Measurements from ENCODE around the gene EEFSEC. TPM values are rescaled to one million over a fixed set of nuclear protein-coding genes. Genes with fewer than 3 reads are reported as not detected.

The EEFSEC gene
- total RNA-seq, 1 donor: 5.1 TPM

DNA sequence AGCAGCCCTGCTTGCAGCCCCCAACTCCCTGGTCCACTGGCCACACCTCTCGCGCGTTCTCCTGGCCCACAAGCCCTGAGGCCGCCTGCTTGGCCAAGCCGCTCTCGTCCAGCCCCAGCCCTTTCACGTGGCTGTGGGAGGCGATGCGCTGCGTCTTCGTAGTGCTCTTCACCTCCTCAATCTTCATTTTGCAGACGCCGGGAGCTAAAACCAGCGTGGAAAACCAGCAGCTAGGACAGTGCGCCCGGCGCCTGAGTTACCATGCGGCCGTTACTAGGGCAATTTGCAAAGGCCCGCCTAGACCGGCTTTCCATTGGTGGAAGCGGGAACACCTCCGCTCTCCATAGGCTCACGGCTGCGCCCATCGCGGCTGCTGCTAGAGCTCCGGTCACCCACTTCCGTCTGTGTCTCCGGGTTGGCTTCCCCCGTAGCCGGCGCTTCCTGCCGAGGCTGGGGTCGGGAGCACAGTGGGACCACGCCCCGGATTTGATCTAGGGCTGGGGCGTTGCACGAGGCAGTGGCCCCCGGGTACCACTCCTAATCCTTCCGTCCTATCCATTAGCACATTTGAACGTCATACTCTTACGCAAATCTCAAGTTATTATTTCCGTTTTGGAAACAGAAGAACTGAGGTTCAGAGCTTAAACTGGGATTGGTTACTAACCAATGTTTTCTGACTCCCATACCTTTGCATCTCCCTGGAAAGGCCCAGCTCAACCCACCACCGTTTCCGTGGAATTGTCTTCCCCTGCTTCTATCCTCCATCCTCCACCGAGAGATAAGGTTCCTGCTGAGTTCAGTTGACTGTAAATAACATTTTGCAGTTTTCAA, 29.5 kb upstream of the EEFSEC start, which contains the start of gene RUVBL1:
TSS of gene RUVBL1 (minus strand) at position 275 of the 831 bp plus-strand sequence. CDS start at position 187, 88 bp downstream.
- Histone ChIP-seq H3K27ac (ENCODE audit: low read depth, low read length) (peak within 1 kb of the TSS; percentile 88), H3K79me2 (ENCODE audit: insufficient read depth, low read length) (peaks cover 22% of the 10 kb centered on the region), H3K4me1 (ENCODE audit: insufficient read depth, low read length) (peaks cover 7% of the 10 kb centered on the region), H3K4me3 (ENCODE audit: insufficient read depth, low read length) (peak within 1 kb of the TSS; percentile 100), H4K20me1 (ENCODE audit: insufficient read depth, low read length) (no peaks in the 10 kb centered on the region), H2AFZ (ENCODE audit: low read length) (peak within 1 kb of the TSS; percentile 97), H3K4me2 (ENCODE audit: insufficient read depth, low read length) (peak within 1 kb of the TSS; percentile 93), H3K27me3 (ENCODE audit: insufficient read depth, low read length) (no peaks in the 10 kb centered on the region), H3K9me3 (ENCODE audit: low read depth, low read length) (no peaks in the 10 kb centered on the region), H3K36me3 (ENCODE audit: insufficient read depth, low read length) (peaks cover 4% of the 10 kb centered on the region)
- TF ChIP-seq, protein P1, sequence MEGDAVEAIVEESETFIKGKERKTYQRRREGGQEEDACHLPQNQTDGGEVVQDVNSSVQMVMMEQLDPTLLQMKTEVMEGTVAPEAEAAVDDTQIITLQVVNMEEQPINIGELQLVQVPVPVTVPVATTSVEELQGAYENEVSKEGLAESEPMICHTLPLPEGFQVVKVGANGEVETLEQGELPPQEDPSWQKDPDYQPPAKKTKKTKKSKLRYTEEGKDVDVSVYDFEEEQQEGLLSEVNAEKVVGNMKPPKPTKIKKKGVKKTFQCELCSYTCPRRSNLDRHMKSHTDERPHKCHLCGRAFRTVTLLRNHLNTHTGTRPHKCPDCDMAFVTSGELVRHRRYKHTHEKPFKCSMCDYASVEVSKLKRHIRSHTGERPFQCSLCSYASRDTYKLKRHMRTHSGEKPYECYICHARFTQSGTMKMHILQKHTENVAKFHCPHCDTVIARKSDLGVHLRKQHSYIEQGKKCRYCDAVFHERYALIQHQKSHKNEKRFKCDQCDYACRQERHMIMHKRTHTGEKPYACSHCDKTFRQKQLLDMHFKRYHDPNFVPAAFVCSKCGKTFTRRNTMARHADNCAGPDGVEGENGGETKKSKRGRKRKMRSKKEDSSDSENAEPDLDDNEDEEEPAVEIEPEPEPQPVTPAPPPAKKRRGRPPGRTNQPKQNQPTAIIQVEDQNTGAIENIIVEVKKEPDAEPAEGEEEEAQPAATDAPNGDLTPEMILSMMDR (IDR thresholded peaks at IDR 0.05; ENCODE audit: extremely low read depth, low read depth, low read length): no peak
- peak; percentile 99 for DNase-seq (ENCODE audit: insufficient read length, low spot score, missing footprints)

DNA sequence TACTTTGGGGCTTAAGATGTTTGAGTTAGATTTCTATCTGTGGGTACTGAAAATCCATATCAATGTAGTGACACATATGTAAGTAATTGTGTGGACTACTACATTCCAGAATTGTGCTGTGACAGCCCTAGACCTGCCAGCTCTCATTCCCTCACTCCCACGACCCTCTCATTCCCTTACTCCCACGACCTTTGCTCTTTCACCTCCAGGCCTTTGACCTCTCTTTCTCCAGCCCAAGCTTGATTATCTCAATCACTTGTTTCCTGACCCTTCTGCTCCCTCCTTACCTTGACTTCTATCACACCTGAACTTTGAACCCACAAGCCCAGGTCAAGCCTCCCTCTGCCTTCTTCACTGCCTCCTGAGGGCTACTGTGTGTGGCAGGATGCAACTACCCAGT, 26.0 kb upstream of the EEFSEC start:
- Histone ChIP-seq H3K9me3 (ENCODE audit: low read depth, low read length) (no peaks in the 10 kb centered on the region), H3K4me3 (ENCODE audit: insufficient read depth, low read length) (no peak overlapping the region), H3K27me3 (ENCODE audit: insufficient read depth, low read length) (no peaks in the 10 kb centered on the region), H2AFZ (ENCODE audit: low read length) (no peak overlapping the region), H3K79me2 (ENCODE audit: insufficient read depth, low read length) (peaks cover 13% of the 10 kb centered on the region), H3K4me2 (ENCODE audit: insufficient read depth, low read length) (no peak overlapping the region), H3K4me1 (ENCODE audit: insufficient read depth, low read length) (peaks cover 6% of the 10 kb centered on the region), H3K36me3 (ENCODE audit: insufficient read depth, low read length) (no peaks in the 10 kb centered on the region), H3K27ac (ENCODE audit: low read depth, low read length) (no peak overlapping the region), H4K20me1 (ENCODE audit: insufficient read depth, low read length) (no peaks in the 10 kb centered on the region)
- TF ChIP-seq, protein P1 (IDR thresholded peaks at IDR 0.05; ENCODE audit: extremely low read depth, low read depth, low read length): no peak
- no peak for DNase-seq (ENCODE audit: insufficient read length, low spot score, missing footprints)

DNA sequence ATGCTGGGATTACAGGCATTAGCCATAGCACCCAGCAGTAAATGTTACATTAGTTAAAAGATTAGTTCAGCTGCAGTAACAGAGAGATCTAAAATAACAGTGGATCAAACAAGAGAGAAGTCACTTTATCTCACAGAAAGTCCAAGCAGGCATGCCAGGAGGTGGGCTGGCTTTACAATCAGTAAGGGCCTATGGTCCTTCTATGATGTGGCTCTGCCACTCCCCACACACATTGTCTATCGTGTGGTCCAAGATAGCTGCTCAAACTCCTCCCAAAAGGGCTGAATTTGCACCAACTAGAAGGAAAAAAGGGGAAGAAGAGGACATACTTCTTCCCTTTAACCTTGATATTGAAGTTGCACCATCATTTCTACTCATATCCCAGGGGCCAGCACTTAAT, 25.0 kb upstream of the EEFSEC start:
- H3K27ac ChIP-seq (ENCODE audit: low read depth, low read length): no peak overlapping the region
- no peaks in the 10 kb centered on the region for H3K36me3 ChIP-seq (ENCODE audit: insufficient read depth, low read length)
- peaks cover 3% of the 10 kb centered on the region for H3K79me2 ChIP-seq (ENCODE audit: insufficient read depth, low read length)
- no peak overlapping the region for H3K4me3 ChIP-seq (ENCODE audit: insufficient read depth, low read length)
- no peaks in the 10 kb centered on the region for H3K4me1 ChIP-seq (ENCODE audit: insufficient read depth, low read length)
- no peak for DNase-seq (ENCODE audit: insufficient read length, low spot score, missing footprints)
- H3K27me3 ChIP-seq (ENCODE audit: insufficient read depth, low read length): no peaks in the 10 kb centered on the region
- TF ChIP-seq, protein P1 (IDR thresholded peaks at IDR 0.05; ENCODE audit: extremely low read depth, low read depth, low read length): no peak
- H3K9me3 ChIP-seq (ENCODE audit: low read depth, low read length): no peaks in the 10 kb centered on the region
- no peak overlapping the region for H3K4me2 ChIP-seq (ENCODE audit: insufficient read depth, low read length)
- no peak overlapping the region for H2AFZ ChIP-seq (ENCODE audit: low read length)
- no peaks in the 10 kb centered on the region for H4K20me1 ChIP-seq (ENCODE audit: insufficient read depth, low read length)

DNA sequence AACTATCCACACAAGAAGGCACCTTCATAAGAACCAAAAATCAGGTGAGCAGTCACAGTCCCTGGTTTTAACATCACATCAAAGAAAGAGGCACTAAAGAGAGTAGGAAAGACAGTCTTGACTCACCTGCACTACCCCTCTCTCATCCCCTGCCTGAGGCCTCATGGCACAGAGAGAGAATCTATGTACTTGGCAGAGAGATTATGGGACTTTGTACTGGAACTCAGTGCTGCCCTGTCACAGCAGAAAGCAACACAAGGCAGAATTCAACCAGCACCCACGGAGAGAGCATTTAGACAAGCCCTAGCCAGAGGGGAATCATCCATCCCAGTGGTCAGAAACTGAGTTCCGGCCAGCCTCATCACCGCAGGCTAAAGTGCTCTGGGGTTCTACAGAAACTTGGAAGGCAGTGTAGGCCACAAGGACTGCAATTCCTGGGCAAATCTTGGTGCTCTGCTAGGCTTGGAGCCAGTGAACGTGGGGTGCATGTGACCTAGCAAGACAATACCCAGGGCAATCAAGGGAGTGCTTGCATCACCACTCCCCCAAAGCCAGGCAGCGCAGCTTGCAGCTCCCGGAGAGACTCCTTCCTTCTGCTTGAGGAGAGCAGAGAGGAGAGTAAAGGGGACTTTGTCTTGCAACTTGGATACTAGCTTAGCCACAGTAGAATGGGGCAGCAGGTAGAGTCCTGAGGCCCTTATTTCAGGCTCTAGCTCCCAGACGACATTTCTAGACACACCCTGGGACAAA, 21.2 kb upstream of the EEFSEC start:
- no peak overlapping the region for H2AFZ ChIP-seq (ENCODE audit: low read length)

More for the DNA sequence above, 21.2 kb upstream of the EEFSEC start:
- no peaks in the 10 kb centered on the region for H3K4me1 ChIP-seq (ENCODE audit: insufficient read depth, low read length)
- no peaks in the 10 kb centered on the region for H3K9me3 ChIP-seq (ENCODE audit: low read depth, low read length)
- DNase-seq (ENCODE audit: insufficient read length, low spot score, missing footprints): no peak
- H3K4me2 ChIP-seq (ENCODE audit: insufficient read depth, low read length): no peak overlapping the region
- peaks cover 12% of the 10 kb centered on the region for H3K27me3 ChIP-seq (ENCODE audit: insufficient read depth, low read length)
- no peaks in the 10 kb centered on the region for H3K36me3 ChIP-seq (ENCODE audit: insufficient read depth, low read length)
- H3K79me2 ChIP-seq (ENCODE audit: insufficient read depth, low read length): no peaks in the 10 kb centered on the region
- no peaks in the 10 kb centered on the region for H4K20me1 ChIP-seq (ENCODE audit: insufficient read depth, low read length)
- TF ChIP-seq, protein P1 (IDR thresholded peaks at IDR 0.05; ENCODE audit: extremely low read depth, low read depth, low read length): no peak
- no peak overlapping the region for H3K4me3 ChIP-seq (ENCODE audit: insufficient read depth, low read length)
- H3K27ac ChIP-seq (ENCODE audit: low read depth, low read length): no peak overlapping the region
